GM12878 (cell line): Measurements from ENCODE around the gene ADAMTS2. TPM values are rescaled to one million over a fixed set of nuclear protein-coding genes. Genes with fewer than 3 reads are reported as not detected.

Experiments
- ATAC-seq: fragments of 200-7000 bp; cut with Tn5 transposase; 3 replicates; pipeline ENCODE4 v1.9.1; 2020; ENCODE audit warnings: mild to moderate bottlenecking, moderate library complexity
- BruUV-seq: library from RNA; stranded (reverse); fragments of 400-500 nt; replicated peaks from 2 replicates; lab custom pipeline; 2021; lab: Mats Ljungman, UMichigan
- CTCF ChIA-PET: fragments of 300-600 bp; sonication (Branson Sonifier 250); formaldehyde crosslinking; extraction: SDS; loops from one replicate; lab custom pipeline; 2021; ENCODE audit warnings: inconsistent platforms; lab: Yijun Ruan, JAX
- POLR2A ChIA-PET: fragments of 350-600 bp; formaldehyde crosslinking; extraction: SDS; loops from one replicate; lab custom pipeline; 2021; ENCODE audit warnings: inconsistent platforms; lab: Charles Lee
- RAD21 ChIA-PET: fragments of 300-600 bp; sonication (Branson Sonifier 250); formaldehyde crosslinking; loops from one replicate; lab custom pipeline; 2023; ENCODE audit warnings: antibody characterized with exemption; ENCODE audit not compliant: unreplicated experiment; lab: Charles Lee
- SMC1A ChIA-PET: fragments of 300-600 bp; sonication (Branson Sonifier 250); formaldehyde crosslinking; loops from one replicate; lab custom pipeline; 2023; ENCODE audit not compliant: unreplicated experiment, uncharacterized antibody; lab: Charles Lee
- DNase-seq: peaks from one replicate; pipeline ENCODE4 v3.0.0-alpha.2; 2011; ENCODE audit warnings: low read depth, low spot score
- FAIRE-seq: peaks from 3 replicates; lab custom pipeline; 2011; peaks lifted over from hg19 to GRCh38; lab: Jason Lieb, UNC
- H2AFZ ChIP-seq: 2 replicates; pipeline ENCODE4 v1.6.0; 2011; ENCODE audit warnings: low read depth, low read length, control low read depth; ENCODE audit not compliant: control insufficient read depth
- H3K27ac ChIP-seq: 2 replicates; pipeline ENCODE4 v1.5.1; 2011; ENCODE audit warnings: control low read depth; ENCODE audit not compliant: control insufficient read depth, insufficient read depth
- H3K27me3 ChIP-seq, 2 experiments: replicated peaks in 1 of 2; 2 replicates each; pipeline versions ENCODE4 v1.6.0 to v1.6.1; 2011; ENCODE audit warnings: low read length in 1 of 2; ENCODE audit not compliant: control insufficient read depth in 2 of 2, insufficient read depth in 2 of 2
- H3K36me3 ChIP-seq, 2 experiments: 2 replicates each; pipeline ENCODE4 v1.5.1; 2011; ENCODE audit warnings: low read length in 1 of 2; ENCODE audit not compliant: control insufficient read depth in 2 of 2, insufficient read depth in 2 of 2
- H3K4me1 ChIP-seq: 2 replicates; pipeline ENCODE4 v1.6.1; 2011; ENCODE audit warnings: mild to moderate bottlenecking, low read length, moderate library complexity, mixed read lengths; ENCODE audit not compliant: control insufficient read depth, insufficient read depth
- H3K4me2 ChIP-seq: 2 replicates; pipeline ENCODE4 v1.6.0; 2011; ENCODE audit warnings: control low read depth; ENCODE audit not compliant: control insufficient read depth, insufficient read depth
- H3K4me3 ChIP-seq: fragments of 200-600 bp; sonication (generic); 2 replicates; pipeline ENCODE4 v1.5.1; 2016
- H3K79me2 ChIP-seq: 2 replicates; pipeline ENCODE4 v1.6.0; 2011; ENCODE audit warnings: low read length; ENCODE audit not compliant: control insufficient read depth, insufficient read depth
- H3K9ac ChIP-seq: 2 replicates; pipeline ENCODE4 v1.8.0; 2011; ENCODE audit warnings: low read length, control low read depth, mixed read lengths; ENCODE audit not compliant: control insufficient read depth, insufficient read depth
- H3K9me3 ChIP-seq: replicated peaks from 3 replicates; pipeline ENCODE4 v1.5.1; 2011; ENCODE audit warnings: mild to moderate bottlenecking, low read length; ENCODE audit not compliant: control insufficient read depth, insufficient read depth
- H4K20me1 ChIP-seq: 2 replicates; pipeline ENCODE4 v1.6.0; 2011; ENCODE audit not compliant: control insufficient read depth, insufficient read depth
- EZH2 ChIP-seq: IDR thresholded peaks from 2 replicates; pipeline ENCODE4 v1.6.1; 2012; ENCODE audit warnings: low read depth, mild to moderate bottlenecking, control low read depth, inconsistent platforms, low read length, borderline replicate concordance; ENCODE audit not compliant: control insufficient read depth
- FOS ChIP-seq: IDR thresholded peaks from 3 replicates; pipeline ENCODE4 v1.6.1; 2011; ENCODE audit warnings: borderline replicate concordance; ENCODE audit not compliant: insufficient read length; ENCODE audit errors: extremely low read depth
- HDAC2 ChIP-seq: fragments of 200-600 bp; sonication (generic); IDR thresholded peaks from 2 replicates; pipeline ENCODE4 v1.6.1; 2017
- JUNB ChIP-seq: IDR thresholded peaks from 2 replicates; pipeline ENCODE4 v1.6.1; 2016; ENCODE audit warnings: antibody characterized with exemption, mild to moderate bottlenecking
- RAD21 ChIP-seq: IDR thresholded peaks from 2 replicates; pipeline ENCODE4 v1.6.1; 2011; ENCODE audit warnings: mild to moderate bottlenecking, low read depth, low read length, moderate library complexity; ENCODE audit not compliant: insufficient read depth
- RCOR1 ChIP-seq: conservative IDR thresholded peaks from 2 replicates; pipeline ENCODE4 v1.6.1; 2012; ENCODE audit warnings: low read depth, low read length, improper control_type of control experiment
- SIX5 ChIP-seq: IDR thresholded peaks from 2 replicates; pipeline ENCODE4 v1.6.1; 2011; ENCODE audit warnings: mild to moderate bottlenecking, low read depth, low read length, moderate library complexity; ENCODE audit not compliant: severe bottlenecking
- SRF ChIP-seq, 2 experiments: IDR thresholded peaks; 2 replicates each; pipeline ENCODE4 v1.6.1; 2011; ENCODE audit warnings: low read depth in 2 of 2, low read length in 2 of 2, mild to moderate bottlenecking in 1 of 2, moderate library complexity in 1 of 2
- SUZ12 ChIP-seq: fragments of 200-600 bp; sonication (generic); IDR thresholded peaks from one replicate; pipeline ENCODE4 v1.6.1; 2018; ENCODE audit warnings: antibody characterized with exemption, mild to moderate bottlenecking; ENCODE audit not compliant: unreplicated experiment
- ZNF24 ChIP-seq: fragments of 450-650 bp; IDR thresholded peaks from 2 replicates; pipeline ENCODE4 v1.6.1; 2017; ENCODE audit warnings: antibody characterized with exemption, mild to moderate bottlenecking
- WGBS: methylation state at CpG from one replicate; pipeline ENCODE4 v1.1.6; 2016; ENCODE audit warnings: low lambda C conversion rate; ENCODE audit not compliant: insufficient replicate concordance, insufficient coverage; ENCODE audit errors: missing lambda C conversion rate; 5-methylcytosine and 5-hydroxymethylcytosine counted together
- in situ Hi-C: fragments of 300-500 bp; cut with MboI; formaldehyde crosslinking; loops from 9 replicates; pipeline ENCODE4 v1.14.3; 2018; ENCODE audit warnings: mixed read lengths
- intact Hi-C: fragments of 100-400 bp; cut with micrococcal nuclease; formaldehyde crosslinking; loops from one replicate; pipeline ENCODE4 v1.14.2; 2022; ENCODE audit not compliant: unreplicated experiment
- polyA plus RNA-seq, 11 experiments: library from polyadenylated mRNA; depleted of rRNA in 4 of 11; unstranded in 6 of 11; stranded (reverse) in 5 of 11; fragments of >200 nt; fragmentation: Nextera tagmentation in 4 of 11; fragmentation: Illumina TruSeq in 1 of 11; extraction: Ambion mirVana in 4 of 11; extraction: Trizol in 1 of 11; gene quantifications; 1 replicate in 1 of 11; 2 replicates in 10 of 11; pipeline versions ENCODE4 v1.2.1 to v1.2.3, GENCODE V29; 2011 to 2016; ENCODE audit warnings: inconsistent platforms in 2 of 11, missing spikeins in 2 of 11, low read depth in 1 of 11
- total RNA-seq, 4 experiments: library from RNA; depleted of rRNA in 3 of 4; stranded (reverse); fragments of >200 nt in 3 of 4; fragmentation: Illumina TruSeq in 1 of 4; extraction: Trizol in 1 of 4; gene quantifications; 2 replicates each; pipeline versions ENCODE4 v1.2.1 to v1.2.3, GENCODE V29; 2013 to 2021
- TF ChIP-seq, protein P1 (sequence below): fragments of 450-650 bp; IDR thresholded peaks from 2 replicates; pipeline ENCODE4 v1.6.1; 2017; ENCODE audit warnings: mild to moderate bottlenecking, moderate library complexity
- TF ChIP-seq, protein P2 (sequence below): IDR thresholded peaks from 2 replicates; pipeline ENCODE4 v1.6.1; 2012; ENCODE audit warnings: improper control_type of control experiment, low read depth, low read length; ENCODE audit not compliant: insufficient replicate concordance

Gene ADAMTS2
- total and polyA plus RNA-seq, 10 of the 15 experiments (the other 5 are each of a cell fraction or from before 2014, with no cell fraction given): 0.03 to 0.05 TPM; not detected in 8

DNA sequence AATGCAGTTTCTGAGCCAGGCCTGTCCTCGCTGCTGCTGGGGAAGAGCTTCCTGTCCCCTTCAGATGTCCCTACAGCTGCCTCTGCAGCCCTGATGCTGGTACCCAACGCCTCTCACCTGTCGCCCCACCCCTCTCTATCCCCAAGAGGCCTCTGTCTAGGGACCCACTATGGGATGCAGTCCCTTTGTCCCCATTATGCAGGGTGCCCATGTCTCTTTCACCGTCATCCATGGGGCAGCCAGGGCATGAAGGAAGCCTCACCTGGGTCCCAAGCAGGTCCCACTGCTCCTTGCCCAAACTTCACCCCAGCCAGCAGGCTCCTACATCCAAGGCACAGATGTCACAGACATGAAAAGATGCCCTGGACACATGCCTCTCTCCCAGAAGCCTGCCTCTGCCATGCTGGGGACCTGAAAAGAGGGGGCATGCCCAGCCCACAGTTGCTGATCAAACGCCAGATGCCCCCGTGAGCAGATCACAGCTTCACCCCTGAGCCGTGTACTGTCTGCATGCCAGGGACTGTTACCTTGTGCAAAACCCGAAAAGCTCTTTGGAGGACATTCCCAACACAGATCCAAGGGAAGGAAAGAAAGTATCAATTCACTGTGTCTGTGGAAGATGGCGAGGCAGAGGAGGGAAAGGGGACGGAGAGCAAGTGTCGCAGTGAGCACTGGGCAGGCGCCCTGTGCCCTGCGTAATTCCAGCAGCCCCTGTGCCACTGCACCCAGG lies 81.0 kb downstream of the ADAMTS2 start (continued):
- TF ChIP-seq, protein P1, sequence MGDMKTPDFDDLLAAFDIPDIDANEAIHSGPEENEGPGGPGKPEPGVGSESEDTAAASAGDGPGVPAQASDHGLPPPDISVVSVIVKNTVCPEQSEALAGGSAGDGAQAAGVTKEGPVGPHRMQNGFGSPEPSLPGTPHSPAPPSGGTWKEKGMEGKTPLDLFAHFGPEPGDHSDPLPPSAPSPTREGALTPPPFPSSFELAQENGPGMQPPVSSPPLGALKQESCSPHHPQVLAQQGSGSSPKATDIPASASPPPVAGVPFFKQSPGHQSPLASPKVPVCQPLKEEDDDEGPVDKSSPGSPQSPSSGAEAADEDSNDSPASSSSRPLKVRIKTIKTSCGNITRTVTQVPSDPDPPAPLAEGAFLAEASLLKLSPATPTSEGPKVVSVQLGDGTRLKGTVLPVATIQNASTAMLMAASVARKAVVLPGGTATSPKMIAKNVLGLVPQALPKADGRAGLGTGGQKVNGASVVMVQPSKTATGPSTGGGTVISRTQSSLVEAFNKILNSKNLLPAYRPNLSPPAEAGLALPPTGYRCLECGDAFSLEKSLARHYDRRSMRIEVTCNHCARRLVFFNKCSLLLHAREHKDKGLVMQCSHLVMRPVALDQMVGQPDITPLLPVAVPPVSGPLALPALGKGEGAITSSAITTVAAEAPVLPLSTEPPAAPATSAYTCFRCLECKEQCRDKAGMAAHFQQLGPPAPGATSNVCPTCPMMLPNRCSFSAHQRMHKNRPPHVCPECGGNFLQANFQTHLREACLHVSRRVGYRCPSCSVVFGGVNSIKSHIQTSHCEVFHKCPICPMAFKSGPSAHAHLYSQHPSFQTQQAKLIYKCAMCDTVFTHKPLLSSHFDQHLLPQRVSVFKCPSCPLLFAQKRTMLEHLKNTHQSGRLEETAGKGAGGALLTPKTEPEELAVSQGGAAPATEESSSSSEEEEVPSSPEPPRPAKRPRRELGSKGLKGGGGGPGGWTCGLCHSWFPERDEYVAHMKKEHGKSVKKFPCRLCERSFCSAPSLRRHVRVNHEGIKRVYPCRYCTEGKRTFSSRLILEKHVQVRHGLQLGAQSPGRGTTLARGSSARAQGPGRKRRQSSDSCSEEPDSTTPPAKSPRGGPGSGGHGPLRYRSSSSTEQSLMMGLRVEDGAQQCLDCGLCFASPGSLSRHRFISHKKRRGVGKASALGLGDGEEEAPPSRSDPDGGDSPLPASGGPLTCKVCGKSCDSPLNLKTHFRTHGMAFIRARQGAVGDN: no peak
- TF ChIP-seq RAD21: no peak

DNA sequence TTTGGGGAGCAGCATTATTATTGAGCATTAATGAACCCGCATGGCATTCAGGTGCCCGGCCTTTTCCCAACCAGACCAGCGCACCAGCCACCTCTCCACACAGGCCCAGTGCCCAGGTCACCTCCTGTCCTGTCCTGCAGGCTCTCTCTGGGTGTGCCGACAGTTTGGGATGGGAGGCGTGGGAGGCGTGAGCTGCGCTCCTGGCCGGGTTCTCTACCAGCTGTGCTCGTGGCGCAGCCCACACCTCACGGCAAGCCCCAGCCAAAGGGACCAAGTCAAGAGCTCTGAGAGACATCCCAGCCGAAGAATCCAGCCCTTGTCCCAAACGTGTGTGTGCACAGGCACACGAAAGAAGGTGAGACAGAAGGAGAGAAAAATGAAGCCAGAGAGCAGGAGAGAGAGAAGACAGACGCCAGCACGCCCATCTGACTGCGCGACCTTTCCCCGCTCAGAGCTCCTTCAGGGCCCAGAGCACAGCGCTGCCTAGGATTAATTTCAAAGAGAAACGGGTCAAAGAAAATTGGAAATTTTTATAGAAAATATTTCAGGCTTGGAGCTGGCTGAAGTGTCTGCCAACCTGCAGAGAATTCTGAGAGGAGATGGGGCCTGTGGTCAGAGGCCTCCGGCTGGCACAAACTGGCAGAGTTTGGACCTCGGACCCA lies 81.7 kb downstream of the ADAMTS2 start:
- H3K27ac ChIP-seq: no peak overlapping the region
- no peak overlapping the region for H3K4me3 ChIP-seq
- FAIRE-seq: no peak
- no peaks in the 10 kb centered on the region for H3K27me3 ChIP-seq
- no TSS peak for BruUV-seq
- ChIA-PET POLR2A (no interaction called here), RAD21 (no interaction called here), SMC1A (no interaction called here), CTCF (no interaction called here)
- no peaks in the 10 kb centered on the region for H3K36me3 ChIP-seq
- H2AFZ ChIP-seq: no peak overlapping the region
- no peaks in the 10 kb centered on the region for H3K79me2 ChIP-seq
- in situ Hi-C loops (no loop called here), intact Hi-C loops (no loop called here)
- H3K4me2 ChIP-seq: no peak overlapping the region
- no peak overlapping the region for H3K9ac ChIP-seq
- H3K9me3 ChIP-seq: no peaks in the 10 kb centered on the region; the same call in 2 of the 3 replicates
- H3K4me1 ChIP-seq: no peaks in the 10 kb centered on the region
- WGBS: 45% methylated on average over 22 of the region's 23 CpGs
- H4K20me1 ChIP-seq: no peaks in the 10 kb centered on the region
- ATAC-seq: no peak
- no peak for DNase-seq
- TF ChIP-seq, protein P2, sequence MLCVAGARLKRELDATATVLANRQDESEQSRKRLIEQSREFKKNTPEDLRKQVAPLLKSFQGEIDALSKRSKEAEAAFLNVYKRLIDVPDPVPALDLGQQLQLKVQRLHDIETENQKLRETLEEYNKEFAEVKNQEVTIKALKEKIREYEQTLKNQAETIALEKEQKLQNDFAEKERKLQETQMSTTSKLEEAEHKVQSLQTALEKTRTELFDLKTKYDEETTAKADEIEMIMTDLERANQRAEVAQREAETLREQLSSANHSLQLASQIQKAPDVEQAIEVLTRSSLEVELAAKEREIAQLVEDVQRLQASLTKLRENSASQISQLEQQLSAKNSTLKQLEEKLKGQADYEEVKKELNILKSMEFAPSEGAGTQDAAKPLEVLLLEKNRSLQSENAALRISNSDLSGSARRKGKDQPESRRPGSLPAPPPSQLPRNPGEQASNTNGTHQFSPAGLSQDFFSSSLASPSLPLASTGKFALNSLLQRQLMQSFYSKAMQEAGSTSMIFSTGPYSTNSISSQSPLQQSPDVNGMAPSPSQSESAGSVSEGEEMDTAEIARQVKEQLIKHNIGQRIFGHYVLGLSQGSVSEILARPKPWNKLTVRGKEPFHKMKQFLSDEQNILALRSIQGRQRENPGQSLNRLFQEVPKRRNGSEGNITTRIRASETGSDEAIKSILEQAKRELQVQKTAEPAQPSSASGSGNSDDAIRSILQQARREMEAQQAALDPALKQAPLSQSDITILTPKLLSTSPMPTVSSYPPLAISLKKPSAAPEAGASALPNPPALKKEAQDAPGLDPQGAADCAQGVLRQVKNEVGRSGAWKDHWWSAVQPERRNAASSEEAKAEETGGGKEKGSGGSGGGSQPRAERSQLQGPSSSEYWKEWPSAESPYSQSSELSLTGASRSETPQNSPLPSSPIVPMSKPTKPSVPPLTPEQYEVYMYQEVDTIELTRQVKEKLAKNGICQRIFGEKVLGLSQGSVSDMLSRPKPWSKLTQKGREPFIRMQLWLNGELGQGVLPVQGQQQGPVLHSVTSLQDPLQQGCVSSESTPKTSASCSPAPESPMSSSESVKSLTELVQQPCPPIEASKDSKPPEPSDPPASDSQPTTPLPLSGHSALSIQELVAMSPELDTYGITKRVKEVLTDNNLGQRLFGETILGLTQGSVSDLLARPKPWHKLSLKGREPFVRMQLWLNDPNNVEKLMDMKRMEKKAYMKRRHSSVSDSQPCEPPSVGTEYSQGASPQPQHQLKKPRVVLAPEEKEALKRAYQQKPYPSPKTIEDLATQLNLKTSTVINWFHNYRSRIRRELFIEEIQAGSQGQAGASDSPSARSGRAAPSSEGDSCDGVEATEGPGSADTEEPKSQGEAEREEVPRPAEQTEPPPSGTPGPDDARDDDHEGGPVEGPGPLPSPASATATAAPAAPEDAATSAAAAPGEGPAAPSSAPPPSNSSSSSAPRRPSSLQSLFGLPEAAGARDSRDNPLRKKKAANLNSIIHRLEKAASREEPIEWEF: no peak
- no peak for TF ChIP-seq JUNB
- no peak for TF ChIP-seq SRF (IDR thresholded peaks at IDR 0.05; ENCODE audit: low read depth in 2 of 2, low read length in 2 of 2)
- TF ChIP-seq ZNF24: no peak
- TF ChIP-seq FOS: no peak
- TF ChIP-seq SIX5: no peak
- no peak for TF ChIP-seq HDAC2
- TF ChIP-seq EZH2: no peak
- no peak for TF ChIP-seq RCOR1
- TF ChIP-seq SUZ12: no peak
